NCI-H748 treated with DMSO at 0.1 percent for 48 hours (cell line): ENCODE data around the gene C10orf105.

ENCODE experiments used
- DNase-seq: peaks from one replicate; lab custom pipeline; 2025; lab: John Stamatoyannopoulos, UW

The C10orf105 gene

GRCh38 chr10:71737001-71737833, 17.6 kb upstream of the C10orf105 start:
- DNase-seq: no peak

DNA sequence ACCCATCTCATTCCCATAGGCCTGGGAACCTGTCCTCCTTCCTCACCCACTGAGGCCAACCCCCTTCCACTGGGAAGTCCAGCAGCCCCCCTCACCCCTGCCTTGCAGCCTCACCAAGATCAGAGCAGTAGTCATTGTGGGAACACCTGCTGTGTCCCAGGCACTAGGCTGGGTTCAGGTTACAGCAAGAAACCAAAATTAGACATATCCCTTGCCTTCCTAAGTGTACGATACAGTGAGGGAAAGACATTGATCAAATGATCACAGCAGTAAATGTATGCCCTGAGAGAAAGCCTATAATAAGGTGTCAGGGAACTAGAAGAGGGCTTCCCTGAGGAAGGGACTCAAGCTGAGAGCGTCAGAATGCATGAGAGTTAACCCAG, 17.0 kb upstream of the C10orf105 start:
- no peak for DNase-seq

DNA sequence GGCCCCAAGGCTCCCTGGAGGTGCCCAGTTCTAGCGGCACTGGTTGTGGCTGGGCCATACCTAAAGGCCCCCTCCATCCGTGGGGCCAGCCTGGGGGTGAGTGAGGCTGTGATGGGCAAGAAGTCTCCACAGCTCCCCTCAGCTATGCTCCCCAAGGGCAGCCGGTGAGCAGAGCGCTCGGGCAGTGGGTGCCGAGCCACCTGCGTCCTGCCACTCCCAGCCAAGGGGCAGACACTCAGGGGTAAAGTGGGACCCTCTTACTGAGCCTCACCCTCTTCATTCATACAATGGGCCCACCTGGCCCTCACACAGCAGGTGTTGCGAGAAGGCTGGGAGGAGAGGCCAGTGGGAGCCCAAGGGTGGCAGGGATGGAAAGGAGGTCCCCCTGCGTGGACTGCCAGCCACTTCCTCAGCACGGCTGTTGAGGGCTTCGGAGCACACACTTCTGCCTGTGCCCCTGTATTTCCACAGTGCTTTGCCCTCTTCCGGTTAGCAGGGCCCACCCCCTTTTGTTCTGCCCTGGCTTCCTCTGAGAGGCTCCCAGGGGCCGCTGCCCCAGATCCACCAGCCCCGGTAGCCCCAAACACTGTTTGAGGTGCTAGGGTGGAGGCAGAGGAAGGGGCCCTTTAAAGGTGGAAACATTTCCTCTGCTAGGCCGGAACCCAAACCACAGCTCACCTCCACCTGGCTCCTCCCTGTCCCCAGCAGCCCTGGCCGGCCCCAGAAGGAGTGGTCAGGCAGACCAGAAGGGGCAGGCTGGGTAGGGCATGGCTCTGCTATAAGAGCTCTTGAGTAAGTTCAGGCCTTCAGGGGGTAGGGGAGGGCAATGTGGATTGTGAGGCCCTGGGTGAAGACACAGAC, 16.4 kb upstream of the C10orf105 start:
- DNase-seq: no peak

GRCh38 chr10:71734797-71735196, 15.2 kb upstream of the C10orf105 start:
- DNase-seq: no peak

DNA sequence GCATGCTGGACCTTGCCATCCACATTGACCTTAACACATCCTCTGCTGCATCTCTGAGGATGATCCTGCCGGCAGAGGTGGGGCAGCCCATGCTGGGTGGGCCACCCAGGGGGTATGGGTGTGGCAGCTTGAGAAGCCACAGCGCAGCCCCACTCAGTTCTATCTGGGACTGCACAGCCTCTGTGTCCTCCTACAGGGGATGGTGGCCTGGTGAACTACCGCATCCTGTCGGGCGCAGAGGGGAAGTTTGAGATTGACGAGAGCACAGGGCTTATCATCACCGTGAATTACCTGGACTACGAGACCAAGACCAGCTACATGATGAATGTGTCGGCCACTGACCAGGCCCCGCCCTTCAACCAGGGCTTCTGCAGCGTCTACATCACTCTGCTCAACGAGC, 12.2 kb upstream of the C10orf105 start:
- DNase-seq: no peak

DNA sequence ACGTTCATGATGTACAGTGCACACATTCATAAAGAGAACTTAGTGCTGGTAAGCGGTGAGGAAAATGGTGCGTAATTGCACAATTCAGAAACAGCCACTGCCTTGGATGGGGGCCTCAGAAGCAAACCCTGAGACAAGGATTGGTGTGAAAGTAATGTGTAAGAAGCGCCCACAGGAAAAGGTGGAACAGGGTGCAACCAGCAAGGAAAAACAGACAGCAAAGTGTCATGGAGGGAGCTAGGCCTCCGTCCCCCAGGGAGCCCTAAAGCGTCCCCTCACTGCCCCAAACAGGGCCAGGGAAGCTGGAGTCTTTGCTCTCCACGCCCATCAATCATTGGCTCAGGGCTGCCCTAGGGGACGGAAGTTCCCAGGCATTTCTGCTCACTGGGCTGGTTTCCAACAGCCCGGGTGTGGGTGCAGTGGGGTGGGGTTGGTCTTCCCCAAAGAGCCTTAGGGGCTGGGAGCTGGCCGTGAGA, 9.6 kb upstream of the C10orf105 start:
- no peak for DNase-seq

- no peak for DNase-seq
Observed at GRCh38 chr10:71727738-71728737, 8.5 kb upstream of the C10orf105 start.

DNA sequence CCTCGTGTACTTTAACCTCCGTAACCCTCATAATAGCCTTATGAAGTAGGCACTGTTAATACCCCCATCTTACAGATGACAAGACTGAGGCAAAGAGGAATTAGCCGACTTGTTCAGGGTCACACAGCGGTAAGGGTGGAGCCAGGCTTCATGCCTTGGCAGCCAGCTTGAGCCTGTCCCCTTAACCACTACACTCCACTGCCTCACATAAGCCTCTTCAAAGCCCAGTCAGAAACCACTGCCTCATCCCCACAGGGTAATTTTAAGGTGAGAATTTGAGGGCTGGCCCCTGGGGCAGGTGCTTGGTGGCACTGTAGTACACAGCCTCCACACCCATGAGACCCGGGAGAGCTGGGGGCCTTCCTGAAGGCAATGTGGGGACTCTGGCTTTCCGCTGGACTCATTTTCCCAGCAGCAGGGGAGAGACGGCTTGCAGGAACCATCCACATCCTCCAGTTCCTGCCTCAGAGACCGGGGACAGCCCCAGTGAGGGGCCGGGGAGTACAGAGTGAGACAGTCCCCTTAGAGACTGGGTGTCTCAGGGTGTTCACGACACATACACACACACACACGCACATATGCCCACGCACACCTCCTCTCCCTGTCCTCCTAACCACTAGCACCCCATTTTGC, 7.6 kb upstream of the C10orf105 start:
- DNase-seq: no peak

DNA sequence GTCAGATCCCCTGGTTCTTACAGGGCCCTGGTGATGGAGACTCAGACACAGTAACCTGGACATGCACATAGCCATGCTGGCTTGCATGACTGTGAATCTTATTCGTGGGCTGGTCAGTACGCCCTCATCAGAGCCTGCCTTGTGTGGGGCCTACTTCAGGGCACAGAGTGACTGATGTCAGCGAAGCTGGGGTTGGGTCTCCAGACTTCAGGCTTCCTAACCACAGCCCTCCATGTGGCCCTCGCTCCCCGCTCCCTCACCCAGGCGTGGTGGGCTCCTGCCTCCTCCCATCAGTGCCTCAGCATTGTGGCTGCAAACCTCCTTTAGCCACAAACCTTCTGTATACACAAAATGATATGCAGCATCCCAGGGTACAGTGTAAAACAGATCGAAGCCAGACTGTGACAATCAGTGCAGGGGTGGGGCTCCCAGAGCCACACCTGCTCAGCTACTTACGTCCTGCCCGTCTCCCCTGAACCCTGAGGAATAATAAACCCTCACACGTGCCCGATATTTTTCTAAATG, 7.1 kb upstream of the C10orf105 start:
- no peak for DNase-seq

- DNase-seq: no peak
Observed at GRCh38 chr10:71725998-71726579, 6.5 kb upstream of the C10orf105 start.

GRCh38 chr10:71725249-71725648, 5.7 kb upstream of the C10orf105 start:
- no peak for DNase-seq

DNA sequence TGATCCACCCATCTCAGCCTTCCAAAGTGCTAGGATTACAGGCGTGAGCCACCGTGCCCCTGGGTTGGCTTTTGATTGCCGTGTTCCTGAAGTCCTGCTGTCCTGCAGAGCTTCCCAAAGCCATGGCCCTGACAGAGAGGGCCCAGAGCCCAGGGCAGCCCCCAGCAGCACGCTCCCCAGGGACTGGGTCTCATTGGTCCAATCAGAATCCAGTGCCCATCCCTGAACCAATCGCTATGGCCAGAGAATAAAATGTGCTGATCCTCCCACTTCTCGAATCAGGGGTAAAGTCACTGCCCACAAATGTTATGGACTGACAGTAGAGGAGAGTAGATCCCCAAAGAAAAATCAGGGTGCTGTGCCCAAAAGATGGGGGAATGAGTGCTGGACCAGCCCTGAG, 5.0 kb upstream of the C10orf105 start:
- no peak for DNase-seq

DNA sequence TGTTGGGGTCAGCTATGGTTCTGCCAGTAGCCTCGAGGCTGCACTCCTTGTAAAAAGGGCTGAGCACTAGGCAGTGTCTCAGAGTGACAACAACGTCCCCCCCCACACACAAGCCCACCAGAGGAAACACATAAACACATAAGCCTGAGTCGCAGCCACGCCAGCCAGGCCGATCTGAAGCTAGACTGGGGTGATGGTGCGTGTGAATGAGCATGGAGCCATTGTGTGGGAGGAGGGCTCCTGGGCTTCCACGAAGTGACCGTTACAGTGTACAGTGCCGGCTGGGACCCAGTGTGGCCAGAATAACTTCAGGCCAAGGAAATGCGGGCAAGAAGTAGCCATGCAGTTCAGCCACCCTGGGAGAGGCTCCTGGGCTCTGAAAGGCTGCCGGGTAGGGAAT, 3.7 kb upstream of the C10orf105 start:
- DNase-seq: no peak

- DNase-seq: no peak
Observed at GRCh38 chr10:71722849-71723248, 3.3 kb upstream of the C10orf105 start.

DNA sequence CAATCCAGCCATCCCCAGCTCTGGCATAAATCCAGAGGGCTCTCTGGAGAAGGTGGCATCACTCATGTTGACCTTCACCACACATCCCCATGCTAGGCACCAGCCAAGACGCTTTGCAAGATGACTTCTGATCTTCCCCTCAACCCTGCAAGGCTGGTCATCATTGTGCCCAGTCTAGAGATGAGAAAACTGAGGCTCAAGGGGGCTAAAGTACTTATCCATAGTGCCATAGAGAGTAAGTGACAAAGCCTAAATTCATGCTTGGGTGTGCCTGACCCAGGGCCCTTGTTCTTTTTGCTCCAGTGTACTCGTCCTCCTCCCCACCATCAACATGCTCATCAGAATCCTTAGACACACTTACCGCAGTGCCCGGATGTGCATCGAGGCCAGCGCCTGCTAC, 1.7 kb upstream of the C10orf105 start:
- no peak for DNase-seq

DNA sequence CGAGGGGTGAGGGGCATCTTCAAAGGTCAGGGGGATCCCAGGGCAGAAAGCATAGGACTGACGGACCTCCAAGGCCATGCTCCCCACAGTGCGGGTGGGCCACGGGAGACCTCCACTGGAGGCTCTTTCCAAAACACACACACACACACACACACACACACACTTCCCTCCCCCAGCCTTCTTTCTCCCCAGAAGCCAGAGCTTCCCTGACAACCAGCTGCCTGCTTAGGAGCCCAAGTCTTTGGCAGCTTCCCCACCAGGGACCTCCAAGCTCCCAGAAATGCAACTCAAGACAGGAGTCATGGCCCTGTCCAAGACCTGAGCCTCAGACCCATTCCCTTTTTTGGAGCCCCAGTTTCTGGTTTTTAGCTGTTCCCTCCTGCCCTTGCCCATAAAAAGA, 710 bp upstream of the C10orf105 start:
- DNase-seq: no peak

GRCh38 chr10:71719042-71719441, 536 bp downstream of the C10orf105 start:
- no peak for DNase-seq

DNA sequence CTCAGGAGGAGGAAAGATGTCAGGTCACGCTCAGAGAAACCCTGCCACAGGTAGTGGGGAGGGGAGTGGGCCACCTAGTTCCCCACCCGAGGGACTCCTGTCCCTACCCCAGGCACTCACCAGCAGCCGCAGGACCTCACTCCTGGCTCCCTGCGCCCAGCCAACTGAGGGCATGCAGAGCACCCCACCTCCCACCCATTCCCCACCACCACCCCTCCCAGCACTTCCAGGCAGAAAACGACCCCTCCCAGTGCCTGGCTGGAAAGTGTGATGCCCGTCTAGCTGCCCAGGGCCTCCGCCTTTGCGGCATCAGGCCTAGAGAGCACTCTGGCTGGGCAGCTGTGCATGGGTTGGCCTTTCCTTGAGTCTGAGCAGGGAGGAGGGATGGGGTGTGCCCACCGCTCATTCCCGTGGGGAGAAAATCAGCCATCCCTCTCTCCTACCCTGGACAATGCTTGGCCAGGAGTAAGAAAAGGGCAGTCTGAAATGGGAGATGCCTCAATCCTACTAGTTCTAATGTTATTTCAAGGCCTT, 1.3 kb downstream of the C10orf105 start:
- no peak for DNase-seq

DNA sequence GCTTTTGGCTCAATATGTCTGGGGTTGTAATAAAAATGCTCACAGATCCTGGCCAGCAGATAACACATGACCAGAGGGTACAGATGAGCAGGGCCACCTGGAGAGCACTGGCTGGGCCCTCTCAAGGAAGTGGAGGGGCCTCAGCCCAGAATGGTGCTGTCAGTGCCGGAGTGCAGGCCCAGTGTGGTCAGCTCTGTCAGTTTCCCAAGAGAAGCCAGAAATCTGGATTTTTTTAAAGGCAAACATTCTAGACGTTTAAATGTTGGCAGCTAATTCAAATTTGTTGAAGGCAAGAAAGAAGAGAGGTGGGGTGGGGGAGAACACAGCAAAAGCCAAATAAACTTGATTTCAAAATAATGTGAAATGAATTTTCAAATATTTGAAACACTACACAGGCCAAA, 2.0 kb downstream of the C10orf105 start:
- DNase-seq: no peak

GRCh38 chr10:71717056-71717455, 2.5 kb downstream of the C10orf105 start:
- DNase-seq: no peak
